Mucosa of rectum (tissue), 2 donors: ENCODE results near the gene HDDC2.

Experiments
- H3K27ac ChIP-seq, 2 donors: one replicate each; pipeline ENCODE4 v1.7.0; 2013; ENCODE audit warnings: inconsistent platforms in 2 of 2, low read depth in 2 of 2, low read length in 2 of 2
- H3K27me3 ChIP-seq, 2 donors: one replicate each; pipeline ENCODE4 v1.7.0; 2013; ENCODE audit warnings: low read length in 2 of 2; ENCODE audit not compliant: control insufficient read depth in 2 of 2, insufficient read depth in 2 of 2
- H3K36me3 ChIP-seq, 2 donors: one replicate each; pipeline ENCODE4 v1.7.0; 2013; ENCODE audit warnings: low read length in 2 of 2; ENCODE audit not compliant: control insufficient read depth in 2 of 2, insufficient read depth in 2 of 2
- H3K4me1 ChIP-seq, 2 donors: one replicate each; pipeline ENCODE4 v1.7.0; 2013; ENCODE audit warnings: low read length in 2 of 2, mild to moderate bottlenecking in 1 of 2; ENCODE audit not compliant: control insufficient read depth in 2 of 2, insufficient read depth in 2 of 2
- H3K4me3 ChIP-seq, 2 donors: one replicate each; pipeline ENCODE4 v1.7.0; 2013; ENCODE audit warnings: low read length in 2 of 2
- H3K9ac ChIP-seq, 2 donors: one replicate each; pipeline ENCODE4 v1.7.0; 2013; ENCODE audit warnings: low read length in 2 of 2, low read depth in 1 of 2, mild to moderate bottlenecking in 1 of 2
- H3K9me3 ChIP-seq, 2 donors: one replicate each; pipeline ENCODE4 v1.7.0; 2013; ENCODE audit warnings: low read length in 2 of 2; ENCODE audit not compliant: control insufficient read depth in 2 of 2
- donor health status: healthy.
- donor health status: Normal muscosa, but diverticular disease.

HDDC2 gene

GRCh38 chr6:125332664-125333063 is 30.9 kb upstream of the HDDC2 start:
- Histone ChIP-seq H3K9me3 (no peaks in the 10 kb centered on the region), H3K36me3 (no peaks in the 10 kb centered on the region), H3K9ac (no peak overlapping the region), H3K4me1 (no peaks in the 10 kb centered on the region), H3K4me3 (no peak overlapping the region), H3K27ac (no peak overlapping the region), H3K27me3 (peaks cover 0 to 7% of the 10 kb centered on the region in 2 donors)

- H3K27ac ChIP-seq, result no peak overlapping the region
- peaks cover 4 to 5% of the 10 kb centered on the region in 2 donors for H3K27me3 ChIP-seq
- H3K9ac ChIP-seq, result no peak overlapping the region
- no peaks in the 10 kb centered on the region for H3K9me3 ChIP-seq
- no peaks in the 10 kb centered on the region for H3K4me1 ChIP-seq
- no peaks in the 10 kb centered on the region for H3K36me3 ChIP-seq
- no peak overlapping the region for H3K4me3 ChIP-seq
These were observed 23.8 kb upstream of the HDDC2 start for GRCh38 chr6:125325586-125325985.

- no peak overlapping the region for H3K27ac ChIP-seq
- H3K4me1 ChIP-seq, result no peaks in the 10 kb centered on the region
- H3K9ac ChIP-seq, result no peak overlapping the region
- H3K36me3 ChIP-seq, result no peaks in the 10 kb centered on the region
- H3K4me3 ChIP-seq, result no peak overlapping the region
- H3K9me3 ChIP-seq, result no peaks in the 10 kb centered on the region
- H3K27me3 ChIP-seq, result peaks cover 0 to 5% of the 10 kb centered on the region in 2 donors
These were observed 21.6 kb upstream of the HDDC2 start for GRCh38 chr6:125323376-125323775.

- Histone ChIP-seq H3K9me3 (no peaks in the 10 kb centered on the region), H3K36me3 (no peaks in the 10 kb centered on the region), H3K9ac (no peak overlapping the region), H3K4me1 (no peaks in the 10 kb centered on the region), H3K4me3 (no peak overlapping the region), H3K27ac (no peak overlapping the region), H3K27me3 (no peaks in the 10 kb centered on the region)
These were observed 14.9 kb upstream of the HDDC2 start for GRCh38 chr6:125316621-125317020.

GRCh38 chr6:125315548-125315947 is 13.8 kb upstream of the HDDC2 start:
- H3K27ac ChIP-seq, result no peak overlapping the region
- no peak overlapping the region for H3K9ac ChIP-seq
- no peak overlapping the region for H3K4me3 ChIP-seq
- no peaks in the 10 kb centered on the region for H3K36me3 ChIP-seq
- H3K27me3 ChIP-seq, result no peaks in the 10 kb centered on the region
- no peaks in the 10 kb centered on the region for H3K4me1 ChIP-seq
- H3K9me3 ChIP-seq, result no peaks in the 10 kb centered on the region

- Histone ChIP-seq H3K27me3 (no peaks in the 10 kb centered on the region), H3K27ac (no peak overlapping the region), H3K36me3 (no peaks in the 10 kb centered on the region), H3K9ac (no peak overlapping the region), H3K4me1 (no peaks in the 10 kb centered on the region), H3K4me3 (no peak overlapping the region), H3K9me3 (no peaks in the 10 kb centered on the region)
These were observed 12.3 kb upstream of the HDDC2 start for GRCh38 chr6:125314009-125314581.

- Histone ChIP-seq H3K9me3 (no peaks in the 10 kb centered on the region), H3K36me3 (no peaks in the 10 kb centered on the region), H3K27me3 (no peaks in the 10 kb centered on the region), H3K4me3 (no peak overlapping the region), H3K9ac (no peak overlapping the region), H3K4me1 (no peaks in the 10 kb centered on the region), H3K27ac (no peak overlapping the region)
These were observed 11.2 kb upstream of the HDDC2 start for GRCh38 chr6:125312950-125313349.

GRCh38 chr6:125312478-125312877 is 10.7 kb upstream of the HDDC2 start:
- H3K36me3 ChIP-seq, result no peaks in the 10 kb centered on the region
- H3K4me1 ChIP-seq, result no peaks in the 10 kb centered on the region
- H3K9ac ChIP-seq, result no peak overlapping the region
- no peak overlapping the region for H3K27ac ChIP-seq
- H3K9me3 ChIP-seq, result no peaks in the 10 kb centered on the region
- H3K27me3 ChIP-seq, result no peaks in the 10 kb centered on the region
- no peak overlapping the region for H3K4me3 ChIP-seq

- H3K27me3 ChIP-seq, result no peaks in the 10 kb centered on the region
- H3K4me1 ChIP-seq, result peaks cover 0 to 2% of the 10 kb centered on the region in 2 donors
- H3K4me3 ChIP-seq, result no peak overlapping the region
- no peak overlapping the region for H3K27ac ChIP-seq
- no peaks in the 10 kb centered on the region for H3K9me3 ChIP-seq
- no peak overlapping the region for H3K9ac ChIP-seq
- no peaks in the 10 kb centered on the region for H3K36me3 ChIP-seq
These were observed 9.4 kb upstream of the HDDC2 start for GRCh38 chr6:125310994-125311649.

- H3K27ac ChIP-seq, result no peak overlapping the region
- H3K4me1 ChIP-seq, result peaks cover 0 to 2% of the 10 kb centered on the region in 2 donors
- H3K9me3 ChIP-seq, result no peaks in the 10 kb centered on the region
- no peaks in the 10 kb centered on the region for H3K36me3 ChIP-seq
- H3K4me3 ChIP-seq, result no peak overlapping the region
- no peak overlapping the region for H3K9ac ChIP-seq
- H3K27me3 ChIP-seq, result no peaks in the 10 kb centered on the region
These were observed 6.3 kb upstream of the HDDC2 start for GRCh38 chr6:125307964-125308615.
